Measurements from ENCODE around the gene SPOCK1. TPM values are rescaled to one million over a fixed set of nuclear protein-coding genes. Genes with fewer than 3 reads are reported as not detected.

The SPOCK1 gene
- total and polyA plus RNA-seq, 9 of the 15 experiments (the other 6 are each of a cell fraction or from before 2014, with no cell fraction given) = 0.01 to 0.35 (median 0.04) TPM; not detected in 6

DNA sequence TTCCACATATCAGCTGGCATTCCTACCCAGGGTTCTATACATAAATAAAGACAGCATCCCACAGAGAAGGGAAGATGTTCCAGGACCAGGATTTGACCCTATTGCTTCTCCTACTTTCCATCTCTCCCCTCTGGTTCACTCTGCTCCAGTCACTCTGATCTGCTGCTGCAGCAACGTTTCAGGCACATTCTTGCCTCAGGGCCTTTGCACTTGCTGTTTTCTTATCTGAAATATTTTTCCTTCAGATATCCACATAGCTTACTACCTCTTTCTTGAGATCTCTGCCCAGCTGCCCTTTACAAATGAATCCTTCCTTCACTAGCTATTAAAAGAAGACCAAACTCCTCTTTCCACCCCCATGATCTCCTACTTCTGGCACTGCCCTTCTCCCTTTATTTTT, 204.5 kb downstream of the SPOCK1 start:
- no peaks in the 10 kb centered on the region for H3K9me1 ChIP-seq (ENCODE audit: control insufficient read depth, insufficient read depth, low read length)
- no TSS peak for BruUV-seq (replicated peaks)
- H4K20me1 ChIP-seq (replicated peaks; ENCODE audit: control insufficient read depth, insufficient read depth, low read length) = no peaks in the 10 kb centered on the region
- intact Hi-C loops (cut with micrococcal nuclease) = no loop called here
- TF ChIP-seq ZNF316 (IDR thresholded peaks at IDR 0.05) (no peak), JUND (IDR thresholded peaks at IDR 0.05; ENCODE audit: borderline replicate concordance, low read depth, low read length) (no peak), JUND (tag; IDR thresholded peaks at IDR 0.05; ENCODE audit: borderline replicate concordance, low read depth, low read length) (no peak), SRSF7 (optimal IDR thresholded peaks at IDR 0.05; ENCODE audit: low read depth, low read length) (no peak), RNF2 (IDR thresholded peaks at IDR 0.05) (no peak), ZNF253 (CRISPR knock-in tag; conservative IDR thresholded peaks at IDR 0.05) (no peak), KLF1 (tag; IDR thresholded peaks at IDR 0.05) (no peak), ZNF79 (CRISPR knock-in tag; IDR thresholded peaks at IDR 0.05; ENCODE audit: low read depth) (no peak), FOXM1 (IDR thresholded peaks at IDR 0.05; ENCODE audit: low read depth) (no peak), FOXM1 (CRISPR knock-in tag; IDR thresholded peaks at IDR 0.05; ENCODE audit: low read depth) (no peak), PPARD (CRISPR knock-in tag; IDR thresholded peaks at IDR 0.05) (no peak)
- H3K36me3 ChIP-seq (ENCODE audit: control insufficient read depth, insufficient read depth, low read length) = no peaks in the 10 kb centered on the region
- WGBS (ENCODE audit: insufficient coverage, low coverage, missing lambda C conversion rate) = 0% methylated on average over 1 of the region's 1 CpG
- no peak overlapping the region for H3K4me3 ChIP-seq
- no peaks in the 10 kb centered on the region for H3K4me1 ChIP-seq (replicated peaks in 1 of 2; ENCODE audit: control insufficient read depth in 2 of 2, insufficient read depth in 2 of 2, low read length in 2 of 2)
- POLR2A ChIA-PET = no interaction called here
- in situ Hi-C loops (cut with MboI) = no loop called here
- no peak overlapping the region for H3K9ac ChIP-seq (ENCODE audit: insufficient read depth in 1 of 2, low read depth in 2 of 2, low read length in 2 of 2)
- no peaks in the 10 kb centered on the region for H3K79me2 ChIP-seq (ENCODE audit: control insufficient read depth, insufficient read depth, low read length)
- no peaks in the 10 kb centered on the region for H3K9me3 ChIP-seq (replicated peaks; ENCODE audit: control insufficient read depth, insufficient read depth, low read depth, low read length)
- H3K4me2 ChIP-seq (ENCODE audit: insufficient read depth, low read length) = no peak overlapping the region
- H3K27me3 ChIP-seq (ENCODE audit: control insufficient read depth in 2 of 2, insufficient read depth in 2 of 2, low read length in 2 of 2) = peaks cover 0 to 4% of the 10 kb centered on the region in 2 experiments; a peak in 1 of 5 replicates
- CTCF ChIA-PET (ENCODE audit: low intra/inter-chr PET ratio) = no interaction called here
- no peak for DNase-seq (ENCODE audit: extremely low read depth in 1 of 4, low spot score in 3 of 4)
- H2AFZ ChIP-seq (ENCODE audit: low read depth, low read length) = no peak overlapping the region
- ATAC-seq = no peak
- FAIRE-seq = no peak
- H3K27ac ChIP-seq (ENCODE audit: extremely low read depth, low read depth, low read length) = no peak overlapping the region
